Ovary (tissue), 3 donors: ENCODE results near the gene TMEM86B.

ENCODE experiments used
- EP300 ChIP-seq: sonication (generic); formaldehyde crosslinking; IDR thresholded peaks from one replicate; pipeline ENCODE4 v1.6.1; 2017; ENCODE audit warnings: antibody characterized with exemption
- POLR2A ChIP-seq: fragments of 450-650 bp; IDR thresholded peaks from one replicate; pipeline ENCODE4 v1.6.1; 2017; ENCODE audit warnings: antibody characterized with exemption, mild to moderate bottlenecking, moderate library complexity
- TF ChIP-seq, protein P1 (sequence below), 3 donors: fragments of 450-650 bp in 2 of 3; fragments of 200-600 bp in 1 of 3; IDR thresholded peaks; one replicate each; pipeline versions ENCODE4 v1.5.1 to v1.8.0; 2016 to 2022; ENCODE audit warnings: antibody characterized with exemption in 3 of 3, mild to moderate bottlenecking in 1 of 3
- donor health status: DM: no; HTN: no; CAD: no.

- TF ChIP-seq, protein P1, sequence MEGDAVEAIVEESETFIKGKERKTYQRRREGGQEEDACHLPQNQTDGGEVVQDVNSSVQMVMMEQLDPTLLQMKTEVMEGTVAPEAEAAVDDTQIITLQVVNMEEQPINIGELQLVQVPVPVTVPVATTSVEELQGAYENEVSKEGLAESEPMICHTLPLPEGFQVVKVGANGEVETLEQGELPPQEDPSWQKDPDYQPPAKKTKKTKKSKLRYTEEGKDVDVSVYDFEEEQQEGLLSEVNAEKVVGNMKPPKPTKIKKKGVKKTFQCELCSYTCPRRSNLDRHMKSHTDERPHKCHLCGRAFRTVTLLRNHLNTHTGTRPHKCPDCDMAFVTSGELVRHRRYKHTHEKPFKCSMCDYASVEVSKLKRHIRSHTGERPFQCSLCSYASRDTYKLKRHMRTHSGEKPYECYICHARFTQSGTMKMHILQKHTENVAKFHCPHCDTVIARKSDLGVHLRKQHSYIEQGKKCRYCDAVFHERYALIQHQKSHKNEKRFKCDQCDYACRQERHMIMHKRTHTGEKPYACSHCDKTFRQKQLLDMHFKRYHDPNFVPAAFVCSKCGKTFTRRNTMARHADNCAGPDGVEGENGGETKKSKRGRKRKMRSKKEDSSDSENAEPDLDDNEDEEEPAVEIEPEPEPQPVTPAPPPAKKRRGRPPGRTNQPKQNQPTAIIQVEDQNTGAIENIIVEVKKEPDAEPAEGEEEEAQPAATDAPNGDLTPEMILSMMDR (IDR thresholded peaks at IDR 0.05), result no peak
- no peak for TF ChIP-seq POLR2A
- TF ChIP-seq EP300, result no peak
These were observed 2.3 kb downstream of the TMEM86B start for GRCh38 chr19:55226273-55226672.
